ENCODE data around the gene CAST.
"Not testable (repeated sequence)": the region's sequence is repeated elsewhere in the genome, so short reads cannot be mapped to it uniquely, and the experiment has no call there.

The CAST gene

GRCh38 chr5:96712100-96712746, 50.0 kb downstream of the CAST start:
- DNase-seq (ENCODE audit: low spot score), result no peak

- DNase-seq (ENCODE audit: low spot score), result no peak
Observed at GRCh38 chr5:96714450-96714849, 52.3 kb downstream of the CAST start.

GRCh38 chr5:96714951-96715451, 52.8 kb downstream of the CAST start:
- DNase-seq (ENCODE audit: low spot score), result no peak

GRCh38 chr5:96716007-96716406, 53.8 kb downstream of the CAST start:
- no peak for DNase-seq (ENCODE audit: low spot score)

DNA sequence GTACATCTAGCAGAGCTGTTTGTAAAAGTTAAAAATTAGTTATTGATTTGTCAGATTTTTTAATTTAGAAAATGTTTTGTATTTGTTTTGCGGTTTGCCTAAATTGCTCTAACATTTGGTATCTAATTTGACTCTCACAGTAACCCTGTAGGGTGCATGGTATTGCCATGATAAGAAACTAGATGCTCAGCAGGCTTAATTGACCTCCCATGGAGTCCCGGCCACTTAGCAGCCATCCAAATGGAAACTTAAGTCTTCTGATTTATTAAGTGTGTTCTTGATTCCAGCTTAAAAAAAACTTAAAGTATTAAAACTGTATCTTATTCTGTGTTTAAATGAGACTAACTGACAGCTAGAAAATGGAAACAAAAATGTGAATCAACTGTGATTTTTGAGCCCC, 54.5 kb downstream of the CAST start:
- DNase-seq (ENCODE audit: low spot score), result no peak

GRCh38 chr5:96717874-96718273, 55.7 kb downstream of the CAST start:
- no peak for DNase-seq (ENCODE audit: low spot score)

DNA sequence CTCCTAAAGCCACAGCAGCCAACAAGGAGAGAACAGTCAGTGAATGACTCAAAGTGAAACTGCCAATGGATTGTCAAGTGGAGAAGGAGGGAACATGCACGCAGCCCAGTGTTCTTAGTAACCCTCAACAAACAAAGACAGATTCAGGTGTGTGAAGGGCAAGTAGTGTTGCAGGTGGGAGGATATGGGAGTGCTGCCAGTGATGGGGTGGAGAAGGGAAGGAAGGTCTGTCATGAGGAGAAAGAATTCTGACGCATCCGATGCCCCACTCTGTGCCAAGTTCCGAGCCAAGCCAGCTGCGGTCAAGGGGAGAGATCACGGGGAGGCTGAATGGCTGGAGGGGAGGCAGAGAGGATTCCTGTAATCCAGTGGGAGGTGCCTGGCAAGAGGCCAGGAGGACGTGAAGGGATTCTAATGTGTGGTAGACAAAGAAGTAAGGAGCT, 56.5 kb downstream of the CAST start:
- DNase-seq (ENCODE audit: low spot score), result no peak

DNA sequence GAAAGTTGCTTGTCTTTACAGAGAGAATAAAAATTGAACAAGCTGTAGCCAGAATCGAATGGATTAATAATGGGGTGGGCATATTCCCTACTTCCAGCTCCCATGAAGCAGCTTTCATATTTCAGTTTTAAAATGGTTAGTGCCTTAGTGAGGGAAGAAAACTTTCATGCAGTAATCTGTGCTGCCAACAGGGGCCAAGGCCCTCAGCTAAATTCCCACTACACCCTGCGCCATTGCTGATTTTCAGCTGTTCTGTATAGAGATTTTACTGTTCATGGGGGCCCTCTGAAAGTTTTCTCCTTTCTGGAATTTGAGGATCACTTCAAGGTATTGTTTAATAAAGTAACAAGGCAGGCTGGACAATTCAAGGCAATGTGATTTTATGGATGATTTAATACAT, 58.2 kb downstream of the CAST start:
- no peak for DNase-seq (ENCODE audit: low spot score)

DNA sequence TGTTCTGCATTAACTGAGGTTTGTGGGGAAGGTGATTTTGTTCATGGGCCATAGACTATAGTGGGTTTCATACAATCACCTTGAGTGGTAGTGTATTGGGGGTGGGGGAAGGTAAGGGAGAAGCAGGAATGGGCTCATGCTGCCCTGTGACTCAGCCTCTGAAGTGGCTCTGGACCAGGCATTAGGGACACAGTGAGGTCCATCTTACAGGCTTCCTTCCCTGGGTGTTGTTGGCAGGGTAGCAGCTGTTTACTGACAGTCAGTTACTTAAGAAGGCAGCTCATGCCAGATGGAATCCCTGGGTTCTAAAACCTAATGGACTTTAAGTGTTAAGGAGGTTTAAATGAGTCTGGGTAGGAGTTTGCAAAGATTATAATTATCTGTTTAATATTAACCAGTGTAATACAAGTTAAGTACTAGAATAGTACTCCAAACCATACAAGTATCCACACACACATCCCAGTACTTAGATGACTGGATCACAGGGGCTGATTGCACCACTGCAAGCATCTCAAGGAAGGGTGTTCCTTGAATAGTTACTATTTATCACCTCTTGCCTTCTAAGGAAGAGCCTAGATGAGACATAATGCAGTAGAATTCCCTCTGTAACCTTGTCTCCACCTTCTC, 59.3 kb downstream of the CAST start:
- no peak for DNase-seq (ENCODE audit: low spot score)

- DNase-seq (ENCODE audit: low spot score), result no peak
Observed at GRCh38 chr5:96725257-96725656, 63.1 kb downstream of the CAST start.

- peak; percentile 15 for DNase-seq (ENCODE audit: low spot score)
Observed at GRCh38 chr5:96726802-96727201, 64.6 kb downstream of the CAST start.

- no peak for DNase-seq (ENCODE audit: low spot score)
Observed at GRCh38 chr5:96729156-96729555, 67.0 kb downstream of the CAST start.

DNA sequence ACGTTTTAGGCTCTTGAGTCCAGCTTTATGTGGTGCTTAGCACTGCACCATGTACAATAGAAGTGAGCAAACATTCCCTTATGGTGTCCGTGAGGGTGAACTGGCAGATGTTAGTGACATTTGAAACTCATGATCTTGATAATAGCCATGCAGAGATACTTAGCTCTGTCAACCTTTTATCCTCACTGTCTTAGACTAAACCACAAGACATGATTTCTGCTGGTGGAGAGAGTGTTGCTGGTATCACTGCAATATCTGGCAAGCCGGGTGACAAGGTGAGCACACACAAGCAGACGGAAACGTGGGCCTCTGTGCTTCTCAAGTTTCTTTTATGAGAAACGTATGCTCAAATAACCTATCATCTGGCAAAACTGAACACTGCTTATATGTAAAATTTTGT, 68.4 kb downstream of the CAST start:
- no peak for DNase-seq (ENCODE audit: low spot score)

- peak; percentile 67 for DNase-seq (ENCODE audit: low spot score)
Observed at GRCh38 chr5:96733771-96734500, 71.8 kb downstream of the CAST start.

DNA sequence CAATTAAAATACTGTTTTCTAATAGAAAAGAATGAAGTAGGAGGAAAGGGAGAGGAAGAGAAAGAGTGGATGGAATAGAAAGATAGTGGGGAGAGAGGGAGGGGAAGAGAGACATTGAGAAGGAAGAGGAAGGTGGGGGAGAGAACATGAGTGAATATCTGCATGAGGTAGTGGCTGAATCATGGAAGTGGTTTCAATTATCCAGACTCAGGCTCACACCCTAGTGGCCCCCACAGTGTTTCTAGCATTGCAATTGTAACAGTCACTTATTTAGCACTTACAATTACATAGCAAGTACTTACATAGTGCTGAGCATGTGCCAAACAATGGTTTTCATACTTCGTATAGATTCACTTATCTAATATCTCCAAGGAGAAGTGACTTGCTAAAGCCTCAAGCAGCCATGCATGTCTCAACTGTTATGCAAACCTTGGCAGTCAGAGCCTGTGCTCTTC, 72.7 kb downstream of the CAST start:
- no peak for DNase-seq (ENCODE audit: low spot score)

DNA sequence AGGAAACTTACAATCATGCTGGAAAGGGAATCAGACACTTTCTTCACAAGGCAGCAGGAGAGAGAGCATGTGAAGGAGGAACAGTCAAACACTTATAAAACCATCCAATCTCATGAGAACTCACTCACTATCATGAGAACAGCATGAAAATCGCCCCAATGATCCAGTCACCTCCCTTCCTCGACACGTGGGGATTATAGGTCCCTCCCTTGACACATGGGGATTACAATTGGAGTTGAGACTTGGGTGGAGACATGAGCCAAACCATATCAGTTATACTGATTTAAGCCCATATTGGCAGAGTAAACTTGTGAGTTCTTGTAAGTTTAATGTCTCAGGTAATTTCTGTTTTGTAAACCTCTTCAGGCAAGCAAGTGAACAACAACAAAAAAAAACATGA, 74.8 kb downstream of the CAST start:
- no peak for DNase-seq (ENCODE audit: low spot score)

GRCh38 chr5:96741106-96741505, 78.9 kb downstream of the CAST start:
- DNase-seq (ENCODE audit: low spot score), result no peak

- no peak for DNase-seq (ENCODE audit: low spot score)
Observed at GRCh38 chr5:96741891-96742309, 79.7 kb downstream of the CAST start.

- DNase-seq (ENCODE audit: low spot score), result no peak
Observed at GRCh38 chr5:96742538-96742937, 80.4 kb downstream of the CAST start.

DNA sequence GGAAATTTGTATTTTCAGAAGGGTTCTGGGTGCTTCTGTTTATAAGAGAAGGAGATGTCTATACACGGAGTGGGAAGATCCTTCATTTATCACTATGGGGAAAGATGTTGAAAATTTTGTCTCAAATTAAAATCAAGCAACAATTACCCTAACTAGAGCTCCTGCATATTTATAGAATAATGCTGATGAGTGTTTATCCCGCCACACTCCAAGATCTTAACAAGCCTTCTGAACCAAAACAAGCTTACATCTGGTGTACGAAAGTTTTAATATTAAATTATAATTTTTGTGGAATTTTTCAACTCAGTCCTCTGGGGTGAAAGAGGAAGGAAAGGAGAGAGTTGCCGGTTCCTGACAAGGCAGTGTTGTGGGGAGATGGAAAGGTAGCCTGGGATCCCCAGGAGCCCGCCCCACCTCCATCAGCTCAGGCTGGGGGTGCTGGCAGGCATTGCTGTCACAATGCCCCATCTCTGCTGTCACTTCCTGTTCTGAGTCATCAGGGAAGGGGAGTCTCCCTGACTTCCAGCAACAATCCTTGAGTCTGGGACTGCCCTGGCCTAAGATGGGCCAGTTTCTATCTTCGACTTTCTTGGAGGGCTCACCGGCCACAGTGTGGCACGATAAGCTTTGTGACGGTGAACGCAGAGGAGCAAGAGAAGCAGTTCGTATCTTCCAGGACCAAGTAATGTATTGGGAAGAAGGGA, 81.0 kb downstream of the CAST start:
- DNase-seq (ENCODE audit: low spot score), result no peak

DNA sequence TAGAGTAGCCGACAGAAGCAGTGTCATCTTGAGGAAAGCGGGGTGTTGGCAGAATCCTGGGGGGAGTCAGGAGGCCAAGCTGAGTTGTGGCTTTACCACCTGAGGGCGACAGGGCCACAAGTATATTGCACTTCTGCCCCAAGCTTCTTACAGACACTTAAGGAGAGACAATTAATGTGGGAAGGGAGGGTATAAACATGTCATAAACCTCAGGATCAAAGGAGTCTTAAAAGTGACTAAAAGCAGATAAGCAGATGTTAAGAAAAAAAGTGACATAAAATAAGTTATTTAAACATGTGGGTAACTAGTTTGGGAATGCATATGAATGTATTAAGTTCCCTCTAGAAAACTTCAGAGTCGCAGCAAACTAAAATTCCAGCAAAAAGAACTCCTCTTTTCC, 81.6 kb downstream of the CAST start:
- no peak for DNase-seq (ENCODE audit: low spot score)

GRCh38 chr5:96744218-96744617, 82.0 kb downstream of the CAST start:
- DNase-seq (ENCODE audit: low spot score), result not testable (repeated sequence)
